Embryonic facial prominence (tissue), 1 donor: Measurements from ENCODE around the gene FAM3D.
"Not testable (repeated sequence)": the region's sequence is repeated elsewhere in the genome, so short reads cannot be mapped to it uniquely, and the experiment has no call there.

Source experiments
- DNase-seq: peaks from one replicate; pipeline ENCODE4 v3.0.0-alpha.2; 2016; ENCODE audit errors: extremely low spot score

Gene FAM3D

DNA sequence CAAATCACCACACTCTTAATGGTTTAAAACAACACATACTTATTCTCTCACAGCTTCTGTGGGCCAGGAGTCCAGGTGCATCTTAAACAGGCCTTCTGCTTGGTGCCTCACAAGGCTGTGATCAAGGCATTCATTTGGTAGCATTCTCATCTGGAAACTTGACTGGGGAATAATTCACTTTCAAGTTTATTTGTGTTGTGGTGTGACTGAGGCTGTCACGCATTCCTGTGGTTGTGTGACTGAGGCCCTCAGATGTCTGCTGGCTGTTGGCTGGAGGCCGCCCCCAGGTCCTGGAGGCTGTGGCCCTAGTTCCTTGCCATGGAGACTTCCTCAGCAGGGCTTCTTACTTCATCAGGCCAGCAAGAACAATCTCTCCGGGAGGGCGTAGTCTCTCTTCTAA, 16.9 kb upstream of the FAM3D start:
- DNase-seq: no peak

DNA sequence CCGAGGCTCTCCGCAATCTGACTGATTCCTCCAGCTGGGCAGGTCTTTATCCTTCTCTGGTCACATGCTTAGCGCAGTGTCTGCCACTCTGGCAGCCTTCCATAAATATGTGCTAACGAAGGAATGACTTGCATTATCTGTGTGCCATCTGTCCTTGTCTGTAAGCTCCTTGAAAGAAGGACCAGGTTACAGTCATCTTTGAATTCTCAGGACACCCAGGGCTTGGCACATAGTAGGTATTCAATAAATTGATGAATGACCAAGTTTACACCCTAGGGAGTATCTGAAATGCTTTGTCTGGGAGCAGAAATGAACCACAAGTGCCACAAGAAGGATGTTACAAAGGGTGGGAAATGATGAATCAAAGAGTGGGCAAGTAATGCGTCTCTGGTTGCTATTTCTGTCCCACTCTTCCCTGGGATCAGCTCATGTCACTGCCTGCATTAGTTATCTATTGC, 16.5 kb upstream of the FAM3D start:
- no peak for DNase-seq

DNA sequence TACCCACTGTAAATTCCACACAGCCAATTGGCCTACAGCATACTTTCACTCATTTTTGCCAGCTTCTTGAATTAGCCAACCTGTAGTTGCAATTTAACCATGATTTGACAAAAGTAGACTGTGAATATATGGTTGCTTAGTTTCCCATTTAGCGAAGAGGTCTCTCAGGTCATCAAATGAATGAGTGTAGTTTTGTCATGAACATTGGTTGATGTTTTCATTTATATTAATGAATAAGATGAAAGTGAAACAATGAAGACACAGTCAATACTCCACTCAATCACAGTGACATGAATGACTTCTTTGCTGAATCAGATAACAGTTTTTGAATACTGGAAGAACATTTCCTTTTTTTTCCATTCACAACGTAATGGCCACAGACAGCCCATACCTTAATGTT, 15.3 kb upstream of the FAM3D start:
- no peak for DNase-seq

DNA sequence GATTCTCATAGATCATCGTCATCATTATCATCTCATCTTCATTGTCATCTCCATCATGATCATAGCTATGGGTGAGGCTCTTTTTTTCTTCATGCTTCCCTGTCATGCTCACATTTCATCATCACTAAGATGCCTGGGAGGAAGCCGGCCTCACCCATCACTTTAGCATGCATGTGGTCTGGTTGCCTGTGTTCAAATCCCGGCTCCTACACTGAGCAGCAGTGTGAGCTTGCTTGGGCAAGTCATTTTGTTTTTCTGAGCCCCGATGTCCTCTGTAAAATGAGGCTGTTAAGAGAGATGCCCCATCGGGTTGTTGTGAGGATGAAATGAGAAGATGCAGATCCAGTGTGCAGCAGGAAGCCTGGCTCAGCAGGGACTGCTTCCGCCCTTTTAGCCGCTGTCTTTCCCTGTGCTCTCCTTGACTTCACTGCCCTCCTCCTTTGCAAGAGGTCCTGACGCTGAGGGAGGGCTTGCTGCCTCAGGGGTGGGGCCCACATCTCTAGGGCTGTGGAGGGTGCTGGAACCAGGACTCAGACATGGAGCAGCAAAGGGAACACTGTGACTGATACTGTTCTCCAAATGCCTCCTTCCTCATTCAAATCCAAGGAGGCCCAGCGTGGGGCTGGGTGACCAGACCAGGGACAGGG, 14.4 kb upstream of the FAM3D start:
- DNase-seq: no peak

DNA sequence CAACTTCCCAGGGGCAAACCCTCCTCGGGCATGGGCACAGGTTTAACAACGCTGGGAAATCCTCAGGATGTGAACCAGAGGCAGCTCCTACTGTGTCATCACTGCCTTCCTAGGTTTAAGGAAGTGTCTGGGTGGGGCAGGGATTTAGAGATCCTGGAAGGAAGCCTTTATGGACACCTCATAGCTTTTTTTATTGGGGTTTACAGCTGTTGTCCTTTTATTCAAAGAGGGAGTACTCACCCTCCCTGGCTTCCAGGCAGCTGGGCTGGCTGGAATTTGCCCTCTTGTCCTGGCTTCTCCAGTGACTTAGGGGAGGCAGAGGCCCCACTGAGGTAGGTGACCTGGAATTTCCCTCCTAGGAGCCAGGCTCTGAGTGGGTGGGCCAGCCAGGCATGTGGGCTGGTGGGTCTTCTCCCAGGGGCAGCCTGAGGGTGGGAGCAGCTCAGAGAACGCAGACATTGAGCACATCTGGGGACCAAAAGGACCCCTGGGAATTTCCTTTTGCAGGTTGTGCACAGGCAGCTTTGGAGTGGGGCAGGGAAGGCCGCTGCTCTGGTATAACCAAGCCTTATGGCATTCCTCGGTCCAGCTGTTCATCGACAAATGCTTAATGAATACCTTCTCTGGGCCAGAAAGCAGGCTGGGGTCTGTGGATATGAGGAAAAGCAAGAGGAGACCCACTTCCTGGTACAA, 13.5 kb upstream of the FAM3D start:
- no peak for DNase-seq

DNA sequence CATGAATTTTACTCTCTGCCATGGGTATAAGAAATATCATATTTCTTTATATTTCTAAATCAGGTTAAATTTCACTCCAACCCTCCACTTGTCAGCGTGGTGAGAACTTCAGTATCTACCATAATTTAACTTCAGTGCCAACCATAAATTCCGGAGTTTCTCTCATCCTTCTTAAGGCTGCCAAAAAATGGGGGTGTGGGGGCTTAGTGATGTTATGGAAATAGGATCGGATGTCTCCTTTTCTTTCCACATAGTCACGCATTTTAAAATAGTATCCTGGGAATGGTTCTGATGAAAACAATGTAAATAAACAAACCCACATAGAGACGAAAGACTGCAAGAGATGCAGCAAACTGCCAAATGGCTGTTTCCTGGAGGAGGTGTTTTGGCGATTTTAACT, 12.9 kb upstream of the FAM3D start:
- peak; percentile 73 for DNase-seq

DNA sequence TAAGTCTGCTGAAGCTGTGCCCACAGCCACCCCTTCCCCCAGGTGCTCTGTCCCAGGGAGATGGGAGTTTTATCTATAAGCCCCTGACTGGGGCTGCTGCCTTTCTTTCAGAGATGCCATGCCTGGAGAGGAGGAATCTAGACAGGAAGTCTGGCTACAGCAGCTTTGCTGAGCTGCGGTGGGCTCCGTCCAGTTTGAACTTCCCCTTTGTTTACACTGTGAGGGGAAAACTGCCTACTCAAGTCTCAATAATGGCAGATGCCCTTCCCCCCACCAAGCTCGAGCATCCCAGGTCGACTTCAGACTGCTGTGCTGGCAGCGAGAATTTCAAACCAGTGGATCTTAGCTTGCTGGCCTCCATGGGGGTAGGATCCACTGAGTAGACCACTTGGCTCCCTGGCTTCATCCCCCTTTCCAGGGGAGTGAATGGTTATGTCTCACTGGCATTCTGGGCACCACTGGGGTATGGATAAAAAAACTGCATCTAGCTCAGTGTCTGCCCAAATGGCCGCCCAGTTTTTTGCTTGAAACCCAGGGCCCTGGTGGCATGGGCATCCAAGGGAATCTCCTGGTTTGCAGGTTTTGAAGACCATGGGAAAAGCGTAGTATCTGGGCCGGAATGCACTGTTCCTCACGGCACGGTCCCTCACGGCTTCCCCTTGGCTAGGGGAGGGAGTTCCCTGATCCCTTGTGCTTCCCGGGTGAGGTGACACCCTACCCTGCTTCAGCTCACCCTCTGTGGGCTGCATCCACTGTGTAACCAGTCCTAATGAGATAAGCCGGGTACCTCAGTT, 11.8 kb upstream of the FAM3D start:
- DNase-seq: not testable (repeated sequence)

DNA sequence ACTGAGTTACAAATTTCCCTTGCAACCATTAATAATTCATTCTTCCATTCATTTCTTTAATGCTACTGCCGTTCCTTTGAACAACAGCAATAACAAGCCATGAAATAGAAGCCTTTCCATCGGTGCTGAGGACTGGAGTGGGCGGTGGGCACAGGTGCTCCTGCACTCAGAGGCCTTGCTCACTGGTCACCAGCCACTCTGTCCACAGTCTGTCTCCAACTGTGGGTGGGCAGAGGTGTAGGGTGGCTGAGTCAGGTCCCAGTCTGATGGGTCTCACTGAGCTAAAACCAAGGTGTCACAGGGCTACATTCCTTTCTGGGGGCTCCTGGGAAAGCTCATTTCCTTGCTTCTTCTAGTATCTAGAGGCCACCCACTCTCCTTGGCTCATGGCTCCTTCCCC, 6.3 kb upstream of the FAM3D start:
- DNase-seq: no peak

DNA sequence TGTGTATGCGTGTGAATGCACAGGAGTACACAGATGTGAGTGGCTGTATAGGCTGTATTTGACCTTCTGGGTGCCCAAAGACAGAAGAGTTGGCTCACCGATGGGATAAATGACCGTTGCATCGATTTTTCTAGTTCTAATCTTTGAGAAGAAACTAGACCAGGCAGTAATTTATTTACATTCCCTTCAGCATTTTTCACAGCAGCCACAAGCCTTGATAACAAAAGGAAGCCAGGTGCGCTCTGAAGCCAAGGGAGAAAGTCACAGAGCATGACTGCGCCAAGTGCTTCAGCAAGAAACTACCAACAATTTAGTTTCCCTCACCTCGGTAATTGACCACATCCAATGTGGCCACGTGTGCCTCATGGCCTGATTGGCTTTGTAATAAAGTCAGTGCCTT, 5.9 kb upstream of the FAM3D start:
- no peak for DNase-seq

DNA sequence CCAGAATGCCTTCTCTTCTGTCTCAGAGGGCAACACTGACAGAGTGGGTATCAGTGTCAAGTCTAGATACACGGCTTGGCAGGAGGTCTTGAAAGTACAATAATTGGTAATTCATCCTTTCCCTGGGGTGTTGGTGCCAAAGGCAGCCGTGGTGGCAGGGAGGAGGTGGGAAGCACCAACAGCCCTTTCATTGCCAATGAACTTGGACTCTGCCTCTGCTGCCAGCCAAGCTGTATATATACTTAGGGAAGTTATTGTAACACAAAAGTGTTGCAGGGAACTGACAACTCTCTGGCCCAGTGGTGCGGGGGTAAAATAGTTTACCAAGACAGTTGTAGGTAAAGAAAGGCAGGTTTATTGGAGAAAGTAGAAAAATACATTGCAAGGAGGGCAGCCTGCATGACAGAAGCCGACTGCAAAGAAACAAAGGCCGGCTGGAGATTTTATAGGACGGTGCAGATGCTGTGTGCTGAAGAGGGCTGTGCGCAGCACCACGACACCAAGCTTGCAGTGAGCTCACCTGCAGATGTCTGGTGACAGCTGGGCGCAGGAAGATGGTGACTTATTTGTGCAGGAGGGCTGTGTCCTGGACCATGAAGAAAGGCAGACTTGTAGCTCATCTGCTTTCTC, 4.0 kb upstream of the FAM3D start:
- no peak for DNase-seq

DNA sequence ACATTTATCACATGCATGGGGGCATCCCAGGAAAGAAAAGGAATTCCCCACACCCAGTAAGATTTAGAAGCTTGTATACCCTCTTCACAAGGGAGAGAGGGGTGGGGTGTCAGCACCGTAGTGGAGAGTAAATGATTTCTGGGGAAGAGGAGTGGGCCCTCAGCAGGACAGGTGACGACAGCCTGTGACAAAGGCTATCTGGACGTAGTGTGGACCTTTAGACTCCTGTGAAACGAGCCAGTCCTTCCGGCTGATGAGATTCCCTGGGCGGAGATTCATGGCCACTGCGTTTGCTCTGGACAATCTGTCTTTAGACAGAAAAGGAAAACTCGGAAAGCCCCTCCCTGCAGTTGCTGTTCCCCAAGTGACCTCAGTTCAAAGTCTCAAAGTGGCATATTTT, 1.7 kb upstream of the FAM3D start:
- no peak for DNase-seq

DNA sequence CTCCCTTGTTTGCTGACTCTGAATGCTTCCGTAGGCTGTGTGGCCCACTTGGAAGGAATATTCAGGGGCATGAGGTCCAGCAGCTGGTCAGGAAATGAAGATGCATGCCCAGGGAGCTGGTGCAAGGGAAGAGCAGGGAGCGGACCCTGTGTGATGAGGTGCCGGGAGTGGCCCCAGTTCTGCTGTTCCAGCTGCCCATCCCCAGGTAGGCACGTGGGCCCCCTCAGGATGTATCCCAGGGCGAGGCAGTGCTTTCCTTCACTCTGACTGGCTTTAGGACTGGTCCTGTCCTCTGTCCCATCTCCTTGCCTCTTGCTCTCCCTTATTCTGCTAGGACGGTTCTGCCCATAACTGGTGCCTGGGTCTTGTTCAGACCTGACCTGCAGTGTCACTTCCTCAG, 1.1 kb upstream of the FAM3D start:
- no peak for DNase-seq

DNA sequence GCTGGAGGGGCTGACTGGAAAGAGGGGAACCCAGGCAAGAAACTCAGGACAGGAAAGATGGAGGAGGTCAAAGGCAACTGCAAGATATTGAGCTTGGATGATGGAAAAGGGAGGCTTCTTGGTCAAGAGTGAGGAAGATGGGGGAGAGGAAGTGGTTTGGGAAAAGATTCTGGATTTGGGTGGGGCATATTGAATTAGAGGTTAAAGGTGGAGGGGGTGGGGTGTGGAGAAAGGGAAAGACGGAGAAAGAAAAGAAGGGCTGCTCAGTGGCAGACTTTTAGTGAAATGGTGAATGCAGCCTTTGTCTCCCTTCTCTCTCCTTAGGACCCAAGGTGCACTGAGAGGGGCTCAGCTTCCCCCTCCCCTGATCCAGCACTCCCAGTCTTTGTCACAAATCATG, 655 bp upstream of the FAM3D start:
- DNase-seq: no peak

DNA sequence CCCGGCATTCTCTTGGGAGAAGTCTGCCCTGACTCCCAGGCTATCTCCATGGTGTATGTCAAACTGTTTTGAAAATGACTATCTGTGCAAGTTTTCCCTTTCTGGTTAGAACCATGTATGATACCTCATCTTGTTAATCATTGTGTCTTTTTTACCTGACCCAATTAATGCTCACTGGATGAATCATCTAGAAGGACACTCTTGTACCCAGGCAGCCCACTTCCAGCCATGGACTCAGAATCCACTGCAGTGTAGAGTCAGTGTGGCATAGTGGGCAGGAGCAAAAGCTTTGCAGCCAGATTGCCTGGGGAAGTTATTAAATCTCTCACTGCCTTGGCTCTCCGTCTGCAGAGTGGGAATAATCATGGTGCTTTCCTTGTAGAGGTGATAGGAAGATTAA, 1.2 kb downstream of the FAM3D start:
- DNase-seq: no peak

DNA sequence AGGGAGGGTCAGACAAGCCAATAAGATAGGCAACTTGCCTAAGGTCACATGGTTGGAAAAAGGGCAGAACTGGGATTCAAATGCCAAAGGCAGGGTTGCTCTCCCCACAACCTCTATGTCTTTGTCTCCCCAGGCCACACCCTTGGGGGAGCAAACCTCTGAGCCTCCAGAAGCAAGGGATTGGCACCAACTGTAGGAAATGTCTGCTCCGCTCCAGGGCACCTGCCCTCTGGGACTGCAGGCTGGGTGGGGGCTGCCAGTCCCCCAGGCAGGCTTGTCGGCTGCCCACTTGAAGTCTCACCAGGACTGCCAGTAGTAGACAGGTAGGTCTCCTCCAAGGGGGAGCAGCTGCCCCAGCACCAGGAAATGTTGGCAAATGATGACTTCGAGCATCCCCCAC, 2.0 kb downstream of the FAM3D start:
- DNase-seq: no peak

DNA sequence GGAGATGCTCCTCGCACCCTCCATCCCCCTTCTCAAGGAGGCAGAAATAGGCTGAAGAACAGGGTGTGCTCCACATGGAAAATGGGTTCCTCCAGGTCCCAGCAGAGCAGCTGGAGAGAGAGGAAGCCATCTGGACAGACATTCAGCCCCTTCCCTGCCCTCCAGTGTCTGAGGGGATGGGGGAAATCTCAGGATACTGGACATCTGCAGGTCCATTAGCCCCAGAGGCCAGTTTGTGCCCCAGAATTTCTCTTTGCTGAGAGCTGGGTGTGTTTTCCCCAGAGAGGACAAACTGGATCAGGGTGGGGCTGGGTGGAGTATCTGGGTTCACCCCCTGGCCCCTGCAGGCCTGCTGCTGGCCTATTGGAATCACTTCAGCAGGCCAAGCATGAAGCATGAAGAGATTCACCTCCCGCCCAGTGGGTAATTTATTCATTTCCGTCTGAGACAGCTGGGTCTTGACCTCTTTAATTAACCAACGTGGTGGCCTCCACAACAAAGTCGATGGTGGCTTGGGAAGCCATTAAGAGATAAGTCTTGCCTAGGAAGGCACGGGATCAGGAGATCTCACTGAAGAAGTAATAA, 4.6 kb downstream of the FAM3D start:
- no peak for DNase-seq

DNA sequence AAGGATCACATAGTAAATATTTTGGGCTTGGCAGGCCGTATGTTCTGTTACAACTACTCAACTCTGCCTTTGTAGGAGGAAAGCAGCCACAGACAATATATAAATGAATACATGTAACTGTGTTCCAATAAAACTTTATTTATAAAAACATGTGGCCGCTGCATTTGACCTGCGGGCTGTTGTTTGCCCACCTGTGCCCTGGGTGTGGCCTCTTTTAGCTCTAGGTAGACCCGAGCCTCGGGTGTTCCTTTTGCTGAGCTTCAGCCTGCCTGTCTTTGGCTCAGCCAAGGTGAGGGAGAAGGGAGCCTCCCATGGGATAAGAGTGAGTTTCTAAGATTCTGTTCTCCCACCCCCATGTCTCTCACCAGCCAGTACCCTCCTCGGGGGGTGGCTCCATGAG, 5.6 kb downstream of the FAM3D start:
- DNase-seq: no peak

DNA sequence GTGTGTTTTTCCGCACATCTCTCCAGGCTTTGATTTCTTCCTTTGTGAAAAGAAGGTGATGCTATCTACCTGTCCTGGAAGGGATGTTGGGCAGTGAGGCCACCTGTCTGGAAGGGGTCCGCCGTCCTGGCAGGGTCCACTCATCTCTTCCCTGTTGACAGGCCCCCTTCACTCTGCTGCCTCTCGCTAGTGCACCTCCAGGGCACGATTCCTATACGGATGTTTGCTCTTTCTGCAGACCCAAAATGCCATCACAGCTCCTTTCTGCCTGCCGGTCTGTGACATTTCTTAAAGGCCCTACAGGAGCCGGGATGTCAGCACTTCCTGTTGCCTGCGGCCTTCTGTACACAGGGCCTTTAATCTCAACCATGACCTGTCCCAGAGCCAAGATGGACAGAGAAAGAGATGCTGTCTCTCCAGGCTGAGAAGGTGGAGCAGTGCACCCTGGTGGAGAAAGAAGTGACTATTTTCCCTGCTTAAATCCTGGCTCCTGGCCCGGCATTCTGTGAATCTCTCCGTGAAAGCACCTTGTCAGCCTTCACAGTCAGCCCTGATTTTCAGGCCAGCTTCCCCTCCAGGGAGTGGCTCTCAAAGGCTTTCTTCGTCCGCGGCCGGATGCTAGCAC, 7.4 kb downstream of the FAM3D start:
- DNase-seq: no peak

DNA sequence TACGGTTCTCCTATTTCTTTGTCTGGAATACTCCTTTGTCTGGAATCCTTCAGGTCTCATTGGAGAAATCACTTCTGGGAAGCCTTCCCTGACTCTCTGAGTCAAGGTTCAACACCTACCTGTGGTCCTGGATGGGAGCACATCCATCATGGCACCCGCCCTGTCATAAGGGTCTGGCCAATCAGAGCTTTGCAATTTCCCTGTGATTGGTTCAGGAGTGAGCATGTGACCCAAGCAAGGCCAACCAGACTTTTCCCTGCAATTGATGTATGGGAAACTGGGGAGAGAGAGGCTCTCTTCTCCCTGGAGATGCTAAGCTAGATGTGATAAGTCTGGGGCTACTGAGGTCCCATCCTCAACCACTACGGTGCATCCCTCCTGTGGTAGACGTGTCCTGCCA, 8.1 kb downstream of the FAM3D start:
- DNase-seq: no peak

DNA sequence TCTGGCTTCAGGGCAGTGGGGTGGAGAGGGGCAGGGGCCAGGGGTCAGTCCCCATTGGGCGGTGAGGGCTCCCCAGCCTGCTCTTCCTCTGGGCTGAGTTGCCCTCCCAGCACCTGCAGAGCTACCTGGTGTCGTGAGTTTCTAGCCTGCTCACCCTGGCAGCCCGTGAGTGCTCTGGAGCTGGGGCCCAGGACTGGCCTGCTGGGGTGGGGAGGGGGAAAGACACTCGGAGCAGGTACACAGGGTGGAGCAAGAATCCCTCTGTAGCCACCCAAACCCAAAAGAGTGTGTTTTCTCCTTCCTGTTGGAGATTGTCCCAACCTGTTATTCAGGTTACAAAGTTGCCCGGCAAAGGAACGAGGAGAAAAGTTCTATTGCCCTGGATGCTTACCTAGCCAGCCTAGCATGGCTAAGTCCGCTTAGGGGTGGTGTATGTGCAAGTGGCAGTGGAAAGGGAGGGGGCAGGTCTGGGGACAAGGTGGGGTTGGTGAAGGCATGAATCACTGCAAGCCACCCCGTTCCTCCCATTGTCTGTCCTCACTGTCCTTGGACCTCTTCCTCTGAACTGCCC, 8.9 kb downstream of the FAM3D start:
- DNase-seq: no peak

DNA sequence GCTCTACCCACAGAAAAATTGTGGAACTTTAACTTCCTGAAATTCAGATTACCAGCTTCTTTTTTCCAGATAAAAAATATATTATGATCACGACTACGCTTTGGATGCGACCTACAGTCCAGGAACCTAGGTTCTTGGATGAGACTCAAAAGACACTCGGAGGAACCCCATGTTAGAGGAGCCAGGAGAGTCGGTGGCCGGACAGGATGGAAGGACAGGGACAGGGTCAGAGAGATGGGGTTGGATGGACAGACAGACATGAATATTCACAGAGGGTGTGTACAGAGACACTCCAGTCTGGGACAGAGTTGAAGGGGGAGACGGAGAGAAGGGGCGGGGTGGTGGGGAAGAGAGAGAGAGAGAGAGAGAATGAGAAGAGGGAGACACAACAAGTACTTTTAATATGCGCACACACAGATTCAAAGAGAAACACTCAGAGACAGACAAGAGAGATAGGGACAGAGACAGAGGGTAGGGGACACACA, 9.5 kb downstream of the FAM3D start:
- no peak for DNase-seq
